Colonic mucosa (tissue), 4 donors: ENCODE measurements around the gene AKT1. TPM values are rescaled to one million over a fixed set of nuclear protein-coding genes. Genes with fewer than 3 reads are reported as not detected.

Experiments
- DNase-seq: peaks from one replicate; pipeline ENCODE4 v3.0.0-alpha.2; 2020
- H3K27ac ChIP-seq: fragments of 200-600 bp; one replicate; pipeline ENCODE4 v1.8.0; 2021
- H3K27me3 ChIP-seq: fragments of 200-600 bp; one replicate; pipeline ENCODE4 v1.8.0; 2021
- H3K36me3 ChIP-seq: fragments of 200-600 bp; one replicate; pipeline ENCODE4 v1.8.0; 2021
- H3K4me1 ChIP-seq: fragments of 200-600 bp; one replicate; pipeline ENCODE4 v1.8.0; 2021; ENCODE audit warnings: mild to moderate bottlenecking
- H3K4me3 ChIP-seq: fragments of 200-600 bp; one replicate; pipeline ENCODE4 v1.8.0; 2021
- H3K9ac ChIP-seq, 2 donors: one replicate each; pipeline ENCODE4 v1.7.0; 2013; ENCODE audit warnings: control low read depth in 2 of 2, low read depth in 2 of 2, low read length in 2 of 2
- H3K9me3 ChIP-seq: fragments of 200-600 bp; one replicate; pipeline ENCODE4 v1.8.0; 2021
- intact Hi-C: fragments of 100-400 bp; cut with DNase I; formaldehyde crosslinking; loops from one replicate; pipeline ENCODE4 v1.14.1; 2022
- total RNA-seq, 2 donors: library from RNA; stranded (reverse); fragmentation: NEBNext Ultra II Directional in 1 of 2; extraction: Animal tissue kit (Norgen Biotek cat#: 25700) in 1 of 2; gene quantifications; one replicate each; pipeline ENCODE4 v1.2.1, GENCODE V29; 2021
- TF ChIP-seq, protein P1 (sequence below): fragments of 200-600 bp; IDR thresholded peaks from one replicate; pipeline ENCODE4 v1.8.0; 2022; ENCODE audit warnings: antibody characterized with exemption, mild to moderate bottlenecking
- donor health status: healthy.
- donor health status: DM: no; HTN: no; CAD: no.
- donor health status: DM: no; HTN: no; CAD: no.

AKT1 gene
- total RNA-seq, 2 donors from 2014 or later: 117 to 181 TPM

- peaks cover 8% of the 10 kb centered on the region for H3K36me3 ChIP-seq
- intact Hi-C loops: no loop called here
- no peak overlapping the region for H3K27ac ChIP-seq
- H3K9me3 ChIP-seq: no peaks in the 10 kb centered on the region
- H3K4me1 ChIP-seq: peaks cover 24% of the 10 kb centered on the region
- TF ChIP-seq, protein P1, sequence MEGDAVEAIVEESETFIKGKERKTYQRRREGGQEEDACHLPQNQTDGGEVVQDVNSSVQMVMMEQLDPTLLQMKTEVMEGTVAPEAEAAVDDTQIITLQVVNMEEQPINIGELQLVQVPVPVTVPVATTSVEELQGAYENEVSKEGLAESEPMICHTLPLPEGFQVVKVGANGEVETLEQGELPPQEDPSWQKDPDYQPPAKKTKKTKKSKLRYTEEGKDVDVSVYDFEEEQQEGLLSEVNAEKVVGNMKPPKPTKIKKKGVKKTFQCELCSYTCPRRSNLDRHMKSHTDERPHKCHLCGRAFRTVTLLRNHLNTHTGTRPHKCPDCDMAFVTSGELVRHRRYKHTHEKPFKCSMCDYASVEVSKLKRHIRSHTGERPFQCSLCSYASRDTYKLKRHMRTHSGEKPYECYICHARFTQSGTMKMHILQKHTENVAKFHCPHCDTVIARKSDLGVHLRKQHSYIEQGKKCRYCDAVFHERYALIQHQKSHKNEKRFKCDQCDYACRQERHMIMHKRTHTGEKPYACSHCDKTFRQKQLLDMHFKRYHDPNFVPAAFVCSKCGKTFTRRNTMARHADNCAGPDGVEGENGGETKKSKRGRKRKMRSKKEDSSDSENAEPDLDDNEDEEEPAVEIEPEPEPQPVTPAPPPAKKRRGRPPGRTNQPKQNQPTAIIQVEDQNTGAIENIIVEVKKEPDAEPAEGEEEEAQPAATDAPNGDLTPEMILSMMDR: no peak
- no peaks in the 10 kb centered on the region for H3K27me3 ChIP-seq
- no peak for DNase-seq
- no peak overlapping the region for H3K4me3 ChIP-seq
- H3K9ac ChIP-seq: peak overlapping the region in 1 of 2 donors; percentile 31
Observed at GRCh38 chr14:104792101-104792884, 3.3 kb downstream of the AKT1 start.

- TF ChIP-seq, protein P1: no peak
- Histone ChIP-seq H3K4me3 (no peak overlapping the region), H3K27ac (no peak overlapping the region), H3K9me3 (no peaks in the 10 kb centered on the region), H3K36me3 (peaks cover 8% of the 10 kb centered on the region), H3K9ac (no peak overlapping the region), H3K4me1 (peaks cover 24% of the 10 kb centered on the region), H3K27me3 (no peaks in the 10 kb centered on the region)
- no peak for DNase-seq
- intact Hi-C loops: no loop called here
Observed at GRCh38 chr14:104791425-104791824, 4.1 kb downstream of the AKT1 start.

GRCh38 chr14:104789752-104790743, 5.5 kb downstream of the AKT1 start:
- no peak for DNase-seq
- Histone ChIP-seq H3K9ac (no peak overlapping the region), H3K36me3 (peaks cover 8% of the 10 kb centered on the region), H3K4me1 (peaks cover 24% of the 10 kb centered on the region), H3K9me3 (no peaks in the 10 kb centered on the region), H3K27ac (no peak overlapping the region), H3K27me3 (no peaks in the 10 kb centered on the region), H3K4me3 (no peak overlapping the region)
- TF ChIP-seq, protein P1: no peak
- intact Hi-C loops: no loop called here

DNA sequence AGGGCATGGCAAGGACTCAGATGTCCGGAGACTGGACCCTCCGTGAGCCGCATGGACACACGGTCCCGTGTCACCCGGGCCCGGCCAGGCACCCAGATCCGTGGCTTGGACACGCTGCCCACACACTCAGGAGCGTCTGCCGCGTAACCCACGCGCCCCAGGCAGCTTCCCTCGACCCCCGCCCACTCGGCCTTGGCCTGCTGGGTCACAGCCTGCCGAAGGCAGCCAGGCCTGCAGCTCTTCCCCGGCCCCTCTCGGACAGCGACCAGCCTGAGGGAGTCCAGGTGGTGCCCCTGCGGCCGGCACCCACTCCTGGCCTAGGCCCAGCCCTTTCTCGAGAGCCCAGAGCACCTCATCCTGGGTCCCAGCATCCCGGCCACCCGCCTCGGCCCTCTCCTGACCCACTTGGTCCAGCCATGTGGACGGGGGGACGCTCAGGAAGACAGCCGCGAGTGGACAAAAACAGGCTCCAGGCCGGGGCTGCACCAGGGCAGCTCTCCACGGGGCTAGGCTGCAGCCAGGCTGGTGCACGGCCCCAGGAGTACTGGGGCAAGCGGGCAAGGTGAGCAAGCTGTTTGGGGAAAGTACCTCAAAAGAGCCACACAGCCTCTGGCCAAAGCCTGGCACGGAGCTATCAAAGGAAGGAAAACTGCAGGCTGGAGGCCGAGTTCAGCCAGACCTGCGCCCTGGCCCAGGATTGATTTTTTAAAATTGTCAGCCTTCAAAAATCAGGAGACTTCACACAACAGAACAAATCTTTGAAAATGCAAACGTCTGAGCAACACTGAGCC, 6.5 kb downstream of the AKT1 start:
- H3K9me3 ChIP-seq: no peaks in the 10 kb centered on the region
- H3K36me3 ChIP-seq: peaks cover 8% of the 10 kb centered on the region
- intact Hi-C loops: no loop called here
- no peak overlapping the region for H3K9ac ChIP-seq
- no peaks in the 10 kb centered on the region for H3K27me3 ChIP-seq
- no peak for DNase-seq
- H3K4me1 ChIP-seq: peaks cover 18% of the 10 kb centered on the region
- no peak overlapping the region for H3K4me3 ChIP-seq
- H3K27ac ChIP-seq: no peak overlapping the region
- TF ChIP-seq, protein P1: no peak
